IPS DF 4.7 (cell line): Measurements from ENCODE around the gene TMF1.

Source experiments
- DNase-seq: peaks from one replicate; pipeline ENCODE4 v3.0.0-alpha.2; 2013; ENCODE audit warnings: low spot score; ENCODE audit errors: extremely low read depth

The TMF1 gene, protein sequence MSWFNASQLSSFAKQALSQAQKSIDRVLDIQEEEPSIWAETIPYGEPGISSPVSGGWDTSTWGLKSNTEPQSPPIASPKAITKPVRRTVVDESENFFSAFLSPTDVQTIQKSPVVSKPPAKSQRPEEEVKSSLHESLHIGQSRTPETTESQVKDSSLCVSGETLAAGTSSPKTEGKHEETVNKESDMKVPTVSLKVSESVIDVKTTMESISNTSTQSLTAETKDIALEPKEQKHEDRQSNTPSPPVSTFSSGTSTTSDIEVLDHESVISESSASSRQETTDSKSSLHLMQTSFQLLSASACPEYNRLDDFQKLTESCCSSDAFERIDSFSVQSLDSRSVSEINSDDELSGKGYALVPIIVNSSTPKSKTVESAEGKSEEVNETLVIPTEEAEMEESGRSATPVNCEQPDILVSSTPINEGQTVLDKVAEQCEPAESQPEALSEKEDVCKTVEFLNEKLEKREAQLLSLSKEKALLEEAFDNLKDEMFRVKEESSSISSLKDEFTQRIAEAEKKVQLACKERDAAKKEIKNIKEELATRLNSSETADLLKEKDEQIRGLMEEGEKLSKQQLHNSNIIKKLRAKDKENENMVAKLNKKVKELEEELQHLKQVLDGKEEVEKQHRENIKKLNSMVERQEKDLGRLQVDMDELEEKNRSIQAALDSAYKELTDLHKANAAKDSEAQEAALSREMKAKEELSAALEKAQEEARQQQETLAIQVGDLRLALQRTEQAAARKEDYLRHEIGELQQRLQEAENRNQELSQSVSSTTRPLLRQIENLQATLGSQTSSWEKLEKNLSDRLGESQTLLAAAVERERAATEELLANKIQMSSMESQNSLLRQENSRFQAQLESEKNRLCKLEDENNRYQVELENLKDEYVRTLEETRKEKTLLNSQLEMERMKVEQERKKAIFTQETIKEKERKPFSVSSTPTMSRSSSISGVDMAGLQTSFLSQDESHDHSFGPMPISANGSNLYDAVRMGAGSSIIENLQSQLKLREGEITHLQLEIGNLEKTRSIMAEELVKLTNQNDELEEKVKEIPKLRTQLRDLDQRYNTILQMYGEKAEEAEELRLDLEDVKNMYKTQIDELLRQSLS

DNA sequence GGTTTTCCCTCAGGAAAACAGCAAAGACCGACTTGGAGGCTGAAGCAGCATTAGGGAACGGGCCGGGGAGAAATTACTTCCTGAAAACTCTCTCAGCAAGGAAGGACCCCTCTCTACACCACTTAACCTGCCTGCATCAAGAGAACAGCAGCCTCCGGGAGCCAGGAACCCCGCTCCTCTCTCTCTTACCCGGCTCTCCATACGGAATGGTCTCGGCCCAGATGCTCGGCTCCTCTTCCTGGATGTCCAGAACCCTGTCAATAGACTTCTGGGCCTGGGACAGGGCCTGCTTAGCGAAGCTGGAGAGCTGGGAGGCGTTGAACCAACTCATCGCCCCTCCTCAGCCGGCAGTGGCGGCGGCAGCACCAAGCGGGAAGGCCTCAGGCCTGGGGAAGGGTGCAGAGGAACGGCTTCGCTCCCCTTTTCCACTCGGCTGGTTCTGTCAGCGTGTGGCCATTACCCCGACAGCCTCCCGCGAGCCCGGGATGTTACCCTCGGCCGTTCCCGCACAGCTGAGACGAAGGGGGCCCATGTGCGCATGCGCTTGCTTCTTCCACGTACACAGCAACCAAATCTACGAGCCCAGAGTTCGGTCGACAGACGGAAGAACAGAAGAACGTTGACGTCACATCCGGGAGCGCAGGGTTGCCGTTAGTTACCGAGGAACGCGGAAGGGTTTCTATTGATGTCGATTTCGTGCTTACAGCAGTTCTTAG, at the start of gene TMF1:
Gene TMF1, minus strand, starts transcription at position 578 of the 716 bp plus-strand sequence. Its CDS starts 247 bp downstream, at position 331.
- DNase-seq, result peak; percentile 99

DNA sequence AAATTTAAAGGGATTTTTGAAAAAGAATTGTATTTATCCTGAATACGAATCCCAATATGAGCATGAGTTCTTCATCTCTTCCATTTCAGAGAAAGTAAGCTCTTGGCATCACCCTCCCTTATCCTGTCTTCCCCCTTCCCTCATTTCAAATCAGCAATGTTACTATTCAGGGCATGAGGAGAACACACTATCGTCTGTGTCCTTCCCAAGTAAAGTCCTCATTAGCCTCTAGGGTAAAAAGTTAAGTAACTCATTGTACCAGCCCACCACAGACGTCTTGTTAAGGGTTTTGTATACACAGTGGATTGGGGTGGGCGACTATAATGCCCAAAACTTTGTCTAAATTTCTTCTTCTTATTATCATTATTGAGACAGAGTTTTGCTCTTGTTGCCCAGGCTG, 47.4 kb upstream of the TMF1 start:
- no peak for DNase-seq

DNA sequence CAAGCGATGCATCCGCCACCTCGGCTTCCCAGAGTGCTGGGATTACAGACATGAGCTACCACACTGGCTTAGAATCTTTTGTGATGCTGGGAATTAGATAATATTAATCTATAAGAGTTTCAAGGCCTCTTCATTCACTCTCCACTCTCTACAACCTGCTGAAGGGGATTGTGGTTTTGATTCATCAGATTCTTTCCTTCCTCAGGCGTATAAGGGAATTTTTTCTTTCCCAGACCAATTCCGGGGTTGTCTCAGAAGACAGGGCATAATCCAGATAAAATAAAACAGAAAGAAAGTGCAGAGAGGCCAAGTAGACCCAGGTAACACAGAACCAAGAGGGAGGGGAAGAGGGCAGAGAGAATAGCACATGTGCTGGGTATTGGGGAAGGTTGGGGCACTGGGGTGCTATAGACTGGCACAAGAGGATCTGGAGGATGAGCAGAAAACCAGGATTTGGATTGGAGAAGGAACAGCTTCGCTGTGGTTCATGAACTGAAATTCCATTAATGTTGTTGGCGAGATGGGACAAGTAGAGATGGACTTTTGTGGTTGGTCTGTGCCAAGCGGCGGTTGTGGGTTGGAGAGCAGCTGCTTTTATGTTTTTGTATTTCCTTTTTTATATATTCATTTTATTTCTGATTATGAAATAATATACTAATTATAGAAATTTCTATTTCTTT, 45.4 kb upstream of the TMF1 start:
- DNase-seq, result no peak

DNA sequence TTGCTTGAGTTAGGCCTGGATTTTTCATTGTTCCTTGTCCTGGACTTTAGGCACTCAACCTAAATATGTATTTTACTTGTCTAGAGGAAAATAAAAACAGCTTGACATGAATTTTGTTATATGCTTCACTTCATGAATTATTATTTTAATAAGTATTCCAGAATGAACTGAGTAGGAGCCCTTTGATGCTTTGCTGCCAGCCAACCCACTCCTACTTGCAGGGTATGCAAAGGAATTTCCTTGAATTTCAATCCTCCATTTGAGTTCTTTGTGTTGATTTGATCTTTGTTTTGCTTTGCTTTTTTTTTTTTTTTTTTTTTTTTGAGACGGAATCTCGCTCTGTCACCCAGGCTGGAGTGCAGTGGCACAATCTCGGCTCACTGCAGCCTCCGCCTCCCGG, 44.2 kb upstream of the TMF1 start:
- no peak for DNase-seq

DNA sequence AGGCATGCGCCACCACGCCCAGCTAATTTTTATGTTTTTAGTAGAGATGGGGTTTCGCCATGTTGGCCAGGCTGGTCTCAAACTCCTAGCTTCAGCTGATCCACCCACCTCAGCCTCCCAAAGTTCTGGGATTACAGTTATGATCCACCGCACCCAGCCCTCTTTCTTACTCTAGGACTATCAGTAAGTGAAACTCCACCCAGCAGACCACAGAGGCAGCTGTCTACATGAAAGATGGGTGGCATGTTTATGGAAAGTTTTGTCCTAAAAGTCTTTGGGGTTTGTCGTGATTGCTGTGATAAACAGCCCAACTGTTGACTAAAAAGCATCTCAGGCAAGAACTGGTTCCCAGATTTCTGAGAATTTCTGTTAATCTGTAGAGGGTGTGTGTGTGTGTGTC, 43.5 kb upstream of the TMF1 start:
- DNase-seq, result no peak

DNA sequence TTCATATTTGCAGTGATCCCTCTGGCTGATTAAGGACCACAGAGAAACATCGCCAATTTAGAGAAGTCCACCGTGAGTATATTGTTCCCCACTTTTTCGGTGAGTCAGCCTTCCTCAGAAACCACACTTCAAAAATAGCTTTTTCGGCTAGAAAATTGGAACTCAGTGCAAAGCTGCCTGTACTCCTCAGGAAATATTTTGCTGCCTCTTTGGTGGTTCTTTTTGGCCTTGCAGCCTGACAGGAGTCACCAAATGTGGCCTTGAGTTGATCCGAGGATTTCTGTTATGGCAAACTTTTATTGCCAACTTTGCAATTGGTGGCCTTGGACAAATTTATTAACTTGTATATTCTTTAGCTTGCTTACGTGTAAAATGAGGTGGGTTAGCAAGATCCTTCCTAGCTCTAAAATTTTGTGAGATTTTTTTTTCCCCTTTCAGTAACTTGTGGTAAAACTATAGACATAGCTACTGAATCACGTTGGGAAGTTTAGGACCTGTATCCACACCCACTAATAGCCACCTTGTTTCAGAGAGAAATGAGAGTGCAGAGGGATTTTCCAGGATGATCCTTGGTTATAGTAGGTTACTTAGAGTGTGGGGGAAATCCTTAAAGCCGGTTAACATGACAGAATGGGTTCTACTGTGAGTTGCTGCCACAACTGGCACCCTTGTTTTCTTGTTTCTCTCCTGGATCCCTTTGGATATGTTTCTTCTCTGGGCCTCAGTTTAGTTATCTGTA, 42.5 kb upstream of the TMF1 start:
- no peak for DNase-seq

DNA sequence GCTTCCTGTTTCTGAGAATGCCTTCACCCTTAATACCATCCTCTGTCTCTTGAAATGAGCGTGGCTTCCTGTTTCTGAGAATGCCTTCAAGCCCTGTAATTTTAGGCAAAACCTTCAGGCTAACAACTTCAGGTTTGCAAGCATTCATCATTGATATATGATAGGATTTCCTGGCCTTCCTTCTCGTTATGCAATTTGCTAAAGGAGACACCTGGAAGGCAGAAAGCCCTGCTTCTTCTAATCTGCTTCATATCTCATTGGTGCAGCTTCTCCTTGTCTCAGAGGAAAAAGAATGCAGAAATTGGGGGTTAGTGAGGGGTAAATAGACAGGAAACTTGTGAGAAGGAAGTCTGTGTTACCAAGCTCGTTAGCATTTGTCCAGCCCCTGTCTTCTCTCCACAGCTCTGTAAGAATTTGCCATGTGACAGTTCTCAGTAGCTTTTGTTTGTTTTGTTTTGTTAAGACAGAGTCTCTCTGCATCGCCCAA, 39.9 kb upstream of the TMF1 start:
- DNase-seq, result no peak

DNA sequence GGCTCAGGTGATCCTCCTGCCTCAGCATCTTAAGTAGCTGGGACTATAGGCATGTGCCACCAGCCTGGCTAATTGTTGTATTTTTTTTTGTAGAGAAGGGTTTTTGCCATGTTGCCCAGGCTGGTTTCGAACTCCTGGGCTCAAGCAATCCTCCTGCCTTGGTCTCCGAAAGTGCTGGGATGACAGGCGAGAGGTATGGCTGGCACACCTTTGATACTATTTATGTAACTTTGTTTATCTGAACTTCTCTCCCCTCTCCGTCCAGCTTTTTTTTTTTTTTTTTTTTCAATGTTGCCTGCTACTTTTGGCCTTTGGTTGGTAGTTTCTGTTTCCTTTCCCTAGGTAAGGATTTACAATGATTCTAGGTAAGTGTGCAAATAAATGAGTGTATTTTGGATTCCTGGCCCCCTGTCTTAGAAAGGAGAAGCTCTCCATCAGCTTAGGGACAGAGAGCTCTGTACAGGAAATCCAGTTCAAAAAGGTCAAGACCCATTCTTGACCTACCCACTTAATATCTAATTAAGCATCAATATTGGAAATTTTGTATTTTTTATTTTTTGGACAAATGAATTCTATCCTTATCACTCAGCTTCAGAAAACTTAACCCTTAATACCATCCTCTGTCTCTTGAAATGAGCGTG, 39.4 kb upstream of the TMF1 start:
- no peak for DNase-seq

DNA sequence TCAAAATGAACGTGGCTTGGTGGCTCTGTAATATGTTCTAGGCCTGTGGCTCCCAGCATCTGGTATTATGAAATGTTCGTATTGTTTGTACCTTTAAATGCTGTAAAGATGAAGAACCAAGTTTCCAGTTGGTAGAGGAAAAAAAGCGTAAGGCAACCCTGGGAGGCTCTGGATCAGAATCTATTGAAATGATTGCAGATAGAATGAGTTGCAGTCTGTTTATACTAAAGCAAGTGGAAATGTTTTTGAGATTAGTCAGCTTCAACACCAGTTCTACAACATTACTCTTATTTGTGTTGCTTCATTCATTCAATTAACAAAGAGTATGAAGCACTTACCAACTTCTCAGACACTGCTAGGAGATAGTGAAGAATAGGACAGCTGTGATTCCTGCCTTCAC, 37.9 kb upstream of the TMF1 start:
- DNase-seq, result no peak

DNA sequence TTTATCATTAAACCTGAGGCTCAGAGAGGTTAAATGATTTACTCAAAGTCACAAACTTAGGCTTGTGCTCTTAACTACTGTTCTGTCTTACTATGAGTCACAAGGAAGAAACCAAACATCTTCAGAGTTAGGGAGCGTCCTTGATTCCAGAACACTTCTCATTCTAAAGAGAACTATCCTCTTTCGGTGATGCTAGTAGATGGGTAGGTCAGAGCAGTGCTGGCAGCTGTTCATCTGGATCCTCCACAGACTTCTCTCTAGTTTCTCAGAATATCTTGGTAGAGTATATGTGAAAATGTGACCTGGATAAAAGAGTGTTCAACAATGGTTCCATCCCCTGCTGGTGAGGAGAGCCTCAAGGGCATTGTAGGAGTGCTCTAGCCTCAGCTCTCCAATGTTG, 35.9 kb upstream of the TMF1 start:
- no peak for DNase-seq

DNA sequence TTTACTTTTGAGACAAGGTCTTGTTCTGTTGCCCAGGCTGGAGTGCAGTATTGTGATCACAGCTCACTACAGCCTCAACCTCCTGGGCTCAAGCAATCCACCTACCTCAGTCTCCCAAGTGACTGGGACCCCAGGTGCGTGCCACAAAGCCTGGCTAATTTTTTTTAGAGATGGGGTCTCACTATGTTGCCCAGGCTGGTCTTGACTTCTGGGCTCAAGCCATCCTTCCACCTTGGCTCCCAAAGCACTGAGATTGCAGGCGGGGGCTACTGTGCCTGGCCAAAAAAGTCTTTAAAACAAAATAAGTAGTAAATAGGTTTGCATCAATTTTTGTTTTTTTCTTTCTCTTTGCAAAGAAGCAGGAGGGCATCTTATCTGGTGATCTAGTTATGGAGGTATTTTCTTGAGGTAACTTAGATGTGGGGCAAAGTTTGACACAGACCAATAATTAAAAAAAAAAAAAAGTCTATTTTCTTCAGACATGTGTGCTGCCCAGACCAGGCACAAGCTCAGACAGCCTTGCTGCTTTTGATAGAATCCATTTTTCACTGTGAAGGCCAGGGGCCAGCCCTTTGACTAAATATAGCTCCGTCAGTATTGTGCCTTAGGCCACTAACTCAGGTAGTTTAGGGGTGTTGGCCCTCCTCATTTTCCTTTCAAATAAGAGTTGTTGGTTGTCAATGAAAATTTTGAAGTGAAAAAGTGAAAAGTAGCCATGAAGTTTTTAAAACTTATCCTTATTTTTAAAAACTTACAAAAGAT, 35.1 kb upstream of the TMF1 start:
- DNase-seq, result no peak

DNA sequence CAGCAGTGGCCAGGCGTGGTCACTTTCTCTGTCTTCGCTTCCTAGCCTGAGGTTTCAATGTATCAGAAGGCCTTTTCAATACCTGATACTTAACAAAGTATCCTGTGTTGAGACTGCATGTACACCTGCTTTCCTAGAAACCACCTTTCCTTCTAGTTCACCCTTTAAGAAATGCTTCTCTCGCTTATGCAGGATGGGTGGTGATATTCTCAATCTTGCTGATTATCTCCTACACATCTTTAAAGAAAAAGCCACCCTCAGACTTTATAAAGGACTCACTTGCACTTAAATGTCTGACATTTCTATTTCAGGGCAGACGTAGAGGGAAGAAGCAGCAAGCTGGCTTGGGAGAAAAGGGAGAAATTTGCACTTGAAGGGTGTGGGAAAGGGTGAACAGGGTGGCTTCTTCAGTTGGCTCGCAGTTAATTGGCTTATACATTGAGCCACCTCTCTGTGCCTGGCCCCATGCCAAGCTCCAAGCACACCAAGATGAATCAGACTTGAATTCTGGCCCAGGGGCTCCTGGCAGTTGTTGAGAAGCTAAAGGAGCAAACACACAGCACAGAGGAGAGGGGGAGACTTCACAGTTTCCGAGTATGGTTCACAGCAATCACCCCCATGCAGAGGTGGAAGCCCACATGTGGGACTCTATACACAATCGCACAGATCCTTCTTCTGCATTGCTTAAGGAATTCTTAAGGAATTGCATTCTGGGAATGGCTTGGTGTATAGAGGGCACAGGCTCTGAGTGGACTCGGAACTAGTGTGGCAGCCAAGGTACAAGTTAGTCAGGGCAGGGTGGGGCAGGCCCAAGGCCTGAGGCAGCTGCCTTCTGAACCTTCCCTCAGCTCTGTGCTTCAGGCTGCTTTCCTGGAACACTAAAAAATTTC, 33.9 kb upstream of the TMF1 start:
- DNase-seq, result no peak

DNA sequence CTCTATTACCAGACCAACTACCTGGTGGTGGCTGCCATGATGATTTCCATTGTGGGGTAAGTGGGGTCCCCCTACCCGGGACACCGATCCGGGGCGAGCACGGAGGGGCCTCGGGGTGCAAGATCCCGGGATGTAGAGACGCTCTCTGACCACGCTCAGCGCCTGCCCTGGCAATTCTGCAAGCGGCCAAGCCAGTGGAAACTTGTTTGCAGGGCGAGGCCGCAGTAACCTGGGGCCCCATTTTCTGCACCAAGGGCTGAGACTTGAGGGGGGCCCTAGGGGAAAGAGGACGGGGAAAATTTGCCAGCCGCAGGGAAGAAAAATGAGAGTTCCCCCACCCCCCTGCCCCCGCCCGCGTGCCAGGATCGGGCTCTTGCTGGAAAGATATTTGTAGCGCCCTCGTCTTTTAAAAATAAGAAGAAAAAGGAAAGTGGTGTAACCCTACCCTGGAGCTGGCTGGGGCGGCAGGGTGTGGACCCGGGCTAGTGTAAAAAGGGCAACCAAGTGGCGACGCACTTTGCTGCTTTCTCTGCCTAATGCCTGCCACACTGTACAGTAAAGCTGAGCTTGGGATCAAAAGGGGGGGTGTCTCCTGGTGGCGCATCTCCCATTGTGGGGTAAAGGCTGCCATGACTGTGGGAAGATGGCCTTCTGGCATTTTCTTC, 33.2 kb upstream of the TMF1 start:
- DNase-seq, result no peak

DNA sequence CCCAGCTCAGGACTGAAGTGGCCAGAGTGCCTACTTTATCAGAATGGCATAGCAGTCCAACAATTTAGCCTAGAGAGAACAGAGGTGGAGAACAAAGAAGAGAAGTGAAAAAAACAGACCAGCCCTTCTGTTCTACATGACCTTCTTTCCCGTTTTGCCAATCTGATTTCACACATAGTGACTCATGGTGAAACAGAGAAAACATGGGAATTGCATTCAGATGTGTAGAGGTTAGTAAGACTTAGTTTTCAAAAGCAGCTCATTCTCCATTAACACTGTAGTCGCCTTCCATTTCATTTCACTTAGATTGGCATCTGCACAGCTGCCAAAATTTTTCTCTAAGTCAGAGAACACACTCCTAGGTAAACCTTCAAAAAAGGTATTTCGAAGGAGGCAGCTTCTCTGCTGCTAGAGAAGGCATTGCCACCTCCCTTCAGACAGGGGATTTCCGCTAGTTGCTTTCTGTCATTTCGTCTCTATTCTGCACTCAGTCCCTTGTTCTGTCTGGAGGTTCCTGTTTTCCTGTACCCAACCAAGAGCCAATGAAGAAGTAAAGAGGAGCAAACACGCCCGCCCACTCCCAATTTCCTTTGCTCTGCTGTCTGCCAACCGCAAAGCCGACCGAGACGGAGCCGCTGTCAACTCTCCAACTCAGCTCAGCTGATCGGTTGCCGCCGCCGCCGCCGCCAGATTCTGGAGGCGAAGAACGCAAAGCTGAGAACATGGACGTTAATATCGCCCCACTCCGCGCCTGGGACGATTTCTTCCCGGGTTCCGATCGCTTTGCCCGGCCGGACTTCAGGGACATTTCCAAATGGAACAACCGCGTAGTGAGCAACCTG, 32.4 kb upstream of the TMF1 start, which contains the start of gene ARL6IP5:
Gene ARL6IP5, plus strand, starts transcription at position 612 of the 842 bp plus-strand sequence. Its CDS starts 111 bp downstream, at position 723.
- peak; percentile 60 for DNase-seq

DNA sequence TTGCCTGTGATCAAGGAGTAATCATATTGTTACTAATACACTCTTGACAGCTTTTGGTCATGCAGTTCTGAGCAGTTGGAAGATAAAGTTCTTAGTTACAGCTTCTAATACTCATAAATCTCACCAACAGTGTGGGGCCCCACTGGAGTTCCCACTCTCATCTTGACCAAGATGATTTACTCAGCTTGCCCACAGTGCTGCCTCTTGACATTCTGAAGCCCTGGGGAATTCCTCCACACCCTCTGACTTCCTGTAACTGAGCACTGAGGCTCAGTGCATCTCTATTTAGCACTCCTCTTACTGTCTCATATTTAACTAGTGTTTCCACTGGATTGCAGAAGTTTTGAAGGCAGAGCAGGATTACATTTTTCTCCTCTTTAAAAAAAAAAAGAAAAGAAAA, 30.7 kb upstream of the TMF1 start:
- no peak for DNase-seq

DNA sequence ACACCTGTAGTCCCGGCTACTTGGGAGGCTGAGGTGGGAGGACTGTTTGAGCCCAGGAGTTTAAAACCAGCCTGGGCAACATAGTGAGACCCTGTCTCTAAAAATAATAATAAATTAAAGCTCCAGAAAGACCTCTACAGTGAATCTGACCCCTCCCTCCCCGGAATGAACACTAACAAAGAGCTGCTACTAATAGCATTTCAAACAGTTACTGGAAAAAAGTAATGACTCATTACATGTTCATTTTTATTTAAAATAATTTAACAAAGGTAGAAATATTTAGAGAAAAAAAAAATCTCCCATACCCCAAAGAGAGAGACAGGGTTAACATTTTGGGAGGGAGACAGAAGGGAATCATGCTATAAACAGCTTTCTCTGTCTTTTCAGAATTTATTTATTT, 30.2 kb upstream of the TMF1 start:
- no peak for DNase-seq
